HG03139 (cell line): Measurements from ENCODE around the gene GOLM1.
"Not testable (repeated sequence)": the region's sequence is repeated elsewhere in the genome, so short reads cannot be mapped to it uniquely, and the experiment has no call there.

ENCODE experiments used
- ATAC-seq: cut with Tn5 transposase; IDR thresholded peaks from one replicate; pipeline ENCODE4 v1.9.1; 2021; ENCODE audit not compliant: unreplicated experiment

GOLM1 gene

GRCh38 chr9:86091477-86091876 lies 7.9 kb downstream of the GOLM1 start:
- no peak for ATAC-seq

GRCh38 chr9:86082870-86083269 lies 16.5 kb downstream of the GOLM1 start:
- ATAC-seq = no peak

DNA sequence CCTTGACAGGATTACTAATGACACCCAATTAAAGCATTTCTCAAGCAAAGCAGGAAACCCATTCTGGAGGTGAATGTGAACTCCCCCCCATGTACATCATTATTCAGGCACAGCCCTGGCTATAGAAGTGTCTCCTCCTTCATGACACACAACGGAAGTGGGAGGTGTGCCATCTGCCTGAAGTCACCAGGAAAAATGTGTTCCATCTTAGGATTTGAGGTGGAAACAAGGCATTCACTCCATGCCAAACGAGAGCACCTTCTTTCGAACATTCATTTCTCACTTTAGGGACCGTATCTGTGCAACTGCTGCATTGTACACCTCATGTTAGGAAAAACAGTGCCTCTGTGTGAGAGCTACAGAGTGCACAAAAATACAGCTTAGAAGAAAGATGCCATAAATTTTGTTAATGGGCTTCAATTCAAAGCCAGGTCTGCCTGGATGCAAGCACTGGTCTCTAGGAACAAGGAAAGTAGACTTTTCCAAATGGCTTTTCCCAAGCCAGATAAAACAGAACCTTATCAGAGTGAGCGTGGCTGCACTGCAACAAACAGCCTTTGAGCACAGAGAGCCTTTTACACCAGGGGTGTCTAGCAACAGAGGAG lies 19.4 kb downstream of the GOLM1 start:
- no peak for ATAC-seq

- no peak for ATAC-seq
Measured at GRCh38 chr9:86079421-86079831, 19.9 kb downstream of the GOLM1 start.

DNA sequence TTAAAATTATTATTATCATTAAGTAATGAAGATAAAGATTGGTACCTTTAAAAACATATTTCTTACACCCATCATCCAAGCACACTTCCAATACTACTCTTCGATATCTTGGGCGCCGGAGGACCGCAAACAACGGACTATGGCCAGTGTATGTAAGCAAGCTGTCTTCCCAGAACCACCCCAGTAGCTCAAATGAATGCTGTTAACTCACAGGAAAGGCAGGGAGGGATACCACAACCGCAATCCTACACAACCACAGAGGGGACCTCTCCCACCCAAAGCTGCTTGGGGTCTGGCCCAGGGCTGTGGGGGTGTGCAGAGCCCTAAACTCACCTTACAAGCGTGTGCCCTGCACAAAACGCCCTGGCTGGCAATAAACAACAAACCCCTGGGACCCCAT lies 20.6 kb downstream of the GOLM1 start:
- ATAC-seq = no peak

DNA sequence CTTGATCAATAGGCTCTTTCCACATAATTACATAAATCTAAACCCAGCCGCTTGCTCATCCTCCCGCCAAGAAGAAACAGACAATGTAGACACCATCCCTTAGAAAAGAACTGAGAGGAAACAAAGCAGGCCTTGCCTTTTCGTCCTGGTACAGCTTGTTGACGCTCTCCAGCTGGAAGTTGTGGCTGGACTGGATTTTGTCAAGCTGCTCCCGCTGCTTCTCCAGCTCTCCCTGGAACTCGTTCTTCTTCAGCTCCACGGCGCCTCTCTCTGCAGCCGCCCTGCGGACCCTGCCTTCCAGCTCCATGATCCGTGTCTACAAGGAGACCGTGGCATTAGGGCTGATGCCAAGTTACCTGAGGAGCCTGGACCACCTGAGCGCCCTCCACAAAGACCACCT lies 22.1 kb downstream of the GOLM1 start:
- no peak for ATAC-seq

DNA sequence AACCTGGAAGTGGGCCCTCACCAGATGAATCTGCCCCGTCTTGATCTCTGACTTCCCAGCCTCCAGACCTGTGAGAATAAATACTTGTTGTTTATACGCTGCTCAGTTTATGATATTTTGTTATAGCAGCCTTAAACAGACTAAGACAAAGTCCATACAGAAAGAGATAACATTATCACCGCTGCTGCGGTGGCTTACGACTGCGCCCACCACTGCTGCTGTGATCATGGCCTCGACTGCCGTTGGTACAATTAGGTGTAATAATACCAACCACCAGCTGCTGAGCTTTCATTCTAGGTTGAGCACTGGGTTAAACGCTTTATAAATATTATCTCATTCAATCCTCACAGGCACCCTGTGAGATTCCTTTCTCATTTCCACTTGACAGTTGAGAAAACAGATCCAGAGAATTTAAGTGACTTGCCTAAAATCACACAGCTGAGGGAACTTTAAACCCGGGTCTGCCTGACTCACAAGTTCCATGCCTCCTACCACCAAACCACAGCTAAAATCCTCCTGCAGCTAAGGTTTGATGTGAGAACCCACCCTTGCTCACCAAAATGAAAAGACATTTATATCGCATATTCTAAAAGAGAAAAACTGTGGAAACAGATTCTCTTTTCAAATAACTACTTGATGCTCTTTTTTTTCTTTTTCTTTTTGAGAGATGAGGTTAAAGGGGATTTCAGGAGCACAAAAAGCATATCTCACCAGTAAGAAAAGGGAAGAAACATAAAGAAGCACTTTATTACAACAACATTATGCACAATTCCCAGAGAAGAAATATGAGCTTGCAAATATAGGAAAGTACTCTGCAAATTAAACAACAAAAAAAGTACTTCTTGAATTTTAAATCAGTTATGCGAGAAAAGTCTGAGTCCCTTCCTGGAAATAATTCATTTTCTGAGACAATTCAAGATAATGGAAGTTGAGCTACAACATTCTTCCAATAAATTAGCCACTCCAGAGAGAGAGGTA lies 23.9 kb downstream of the GOLM1 start:
- ATAC-seq = no peak

GRCh38 chr9:86073839-86074238 lies 25.5 kb downstream of the GOLM1 start:
- no peak for ATAC-seq

GRCh38 chr9:86072394-86072877 lies 26.9 kb downstream of the GOLM1 start:
- ATAC-seq = no peak

DNA sequence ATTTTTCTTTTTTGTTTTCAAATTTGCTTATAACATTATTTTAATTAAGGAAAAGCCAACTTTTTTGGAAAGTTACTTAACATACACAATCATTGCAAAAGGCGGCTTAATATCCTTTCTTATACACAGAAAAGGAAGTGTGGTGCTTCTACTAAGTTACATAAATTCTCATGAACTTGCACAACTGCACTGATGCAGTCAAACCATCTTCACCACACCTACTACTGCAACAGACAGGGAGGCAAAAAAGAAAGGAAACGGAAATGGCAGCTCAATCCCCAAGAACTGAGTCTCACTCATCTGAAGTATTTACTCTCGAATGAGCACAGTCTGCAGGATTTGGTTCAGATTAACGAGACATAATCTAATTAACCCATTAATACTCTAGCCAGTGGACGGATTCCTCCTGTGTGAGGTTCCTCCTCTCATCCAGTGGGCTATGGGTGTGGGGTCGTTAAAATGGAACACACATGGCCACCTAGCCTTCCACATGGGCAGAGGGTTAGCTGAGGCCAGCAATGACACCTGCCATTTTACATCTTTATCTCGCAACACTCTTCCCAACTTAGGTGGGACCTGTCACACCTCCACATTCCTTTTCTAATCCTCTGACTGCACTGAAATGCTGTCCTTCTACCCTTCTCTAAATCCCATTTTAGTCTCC lies 30.0 kb downstream of the GOLM1 start:
- ATAC-seq = no peak

GRCh38 chr9:86064220-86064619 lies 35.1 kb downstream of the GOLM1 start:
- no peak for ATAC-seq

DNA sequence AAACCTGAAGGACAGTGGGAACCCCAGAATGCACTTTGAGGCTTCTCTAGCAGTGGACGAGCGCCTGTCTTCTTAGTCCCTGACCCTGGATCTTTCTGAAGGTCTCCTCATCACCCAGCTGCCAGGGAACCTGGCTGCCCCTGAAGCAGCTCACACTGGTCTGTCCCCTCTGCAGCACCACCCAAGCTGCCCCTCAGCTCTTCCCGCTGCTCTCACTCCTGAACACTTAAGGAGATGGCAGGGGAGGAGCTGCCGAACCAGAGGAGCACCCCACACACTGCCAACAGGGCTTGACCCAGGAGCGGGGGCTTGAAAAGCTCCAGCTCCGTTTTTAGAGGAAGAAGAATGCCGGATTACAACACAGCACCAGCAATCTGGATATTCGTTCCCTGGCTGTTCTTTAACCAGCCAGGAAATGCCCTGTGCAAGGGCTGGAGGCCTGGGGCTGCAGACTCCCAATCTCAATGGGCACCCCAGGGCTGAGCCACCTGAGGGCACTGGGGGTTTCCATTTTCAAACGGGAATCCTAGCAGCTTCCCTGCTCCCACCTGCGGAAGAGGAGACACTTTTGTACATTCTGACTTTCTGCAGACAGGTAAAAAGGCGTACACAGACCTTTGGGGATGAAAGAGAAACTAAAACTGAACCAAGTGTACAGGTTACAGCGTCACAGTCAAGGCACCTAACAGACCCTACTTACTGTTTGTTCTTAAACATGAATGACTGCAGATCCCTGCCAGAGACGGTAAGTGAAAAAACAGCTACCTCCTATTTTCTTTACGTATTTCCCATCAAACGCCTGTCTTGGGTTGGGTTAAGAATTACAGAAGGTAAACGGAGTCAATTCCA lies 36.3 kb downstream of the GOLM1 start:
- no peak for ATAC-seq

DNA sequence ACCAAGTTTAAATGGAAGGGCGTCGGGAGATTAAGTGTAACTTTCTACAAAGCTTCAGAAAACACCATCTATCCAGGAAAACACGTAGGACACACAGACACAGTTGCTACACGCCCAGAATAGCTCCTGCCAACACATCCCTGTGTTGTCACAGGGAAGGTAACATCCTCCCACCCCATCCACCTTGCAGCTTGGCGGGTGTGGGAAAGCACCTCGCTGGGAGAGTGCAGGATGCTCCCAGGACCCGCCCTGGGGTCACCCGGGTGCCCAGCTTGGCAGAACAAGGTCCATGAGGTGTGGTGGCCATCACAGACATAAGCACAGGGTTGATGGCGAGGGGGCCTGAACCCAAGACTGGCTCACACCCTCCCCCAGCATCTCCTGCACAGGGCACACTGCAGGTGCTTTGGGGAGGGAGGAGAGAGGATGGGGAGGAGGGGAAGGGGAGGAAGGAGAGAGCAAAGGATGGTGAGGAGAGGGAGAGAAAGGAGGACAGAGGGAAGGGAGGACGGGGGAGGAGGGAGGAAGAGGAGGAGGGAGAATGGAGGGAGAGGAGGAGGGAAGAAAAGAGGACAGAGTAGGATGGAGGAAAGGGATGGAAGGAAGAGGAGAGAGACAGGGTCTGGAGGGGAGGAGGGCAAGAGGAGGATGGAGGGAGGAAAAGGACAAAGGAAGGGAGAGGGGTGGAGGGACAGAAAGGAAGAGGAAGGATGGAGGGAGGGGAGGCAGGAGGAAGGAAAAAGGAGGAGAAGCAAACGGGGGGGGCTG lies 37.2 kb downstream of the GOLM1 start:
- ATAC-seq = no peak

DNA sequence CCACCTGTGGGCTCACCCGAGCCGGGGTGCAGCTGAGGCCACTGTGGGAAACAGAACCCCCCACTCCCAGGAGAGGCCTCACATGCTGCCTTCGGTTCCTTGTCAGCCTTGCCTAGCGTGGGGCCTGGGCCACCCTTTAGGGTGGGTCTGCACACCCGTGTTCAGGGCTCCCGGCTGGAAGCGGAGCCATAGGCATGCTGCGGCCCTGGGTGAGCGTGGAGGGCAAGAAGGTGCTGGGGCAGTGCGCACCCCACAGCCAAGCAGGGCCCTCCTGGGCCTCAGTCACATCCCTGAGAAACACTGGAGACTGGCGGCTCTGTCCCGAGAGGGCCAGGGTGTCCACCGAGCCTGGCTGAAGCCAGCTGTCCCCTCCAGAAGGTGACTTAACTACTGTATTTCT lies 41.9 kb downstream of the GOLM1 start:
- ATAC-seq = no peak

DNA sequence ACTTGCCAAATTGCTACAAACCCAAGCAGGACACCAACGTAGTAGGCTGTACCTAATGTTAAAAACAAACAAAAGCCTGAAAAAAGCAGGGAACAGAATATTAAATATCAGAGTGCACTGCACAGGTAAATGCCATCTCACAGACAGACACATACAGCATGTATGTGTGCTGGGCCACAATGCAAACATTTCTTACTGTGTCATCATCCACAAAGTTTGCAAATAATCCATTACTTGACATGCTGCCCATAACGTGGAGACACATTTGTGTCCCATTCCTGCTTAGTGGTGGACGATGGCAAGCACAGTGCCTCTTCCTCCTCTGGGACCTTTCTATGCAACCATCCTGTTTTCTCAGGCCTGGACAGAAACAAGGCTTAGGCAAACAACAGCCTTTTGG lies 44.7 kb downstream of the GOLM1 start:
- no peak for ATAC-seq

- ATAC-seq = no peak
Measured at GRCh38 chr9:86052556-86053468, 46.5 kb downstream of the GOLM1 start.

DNA sequence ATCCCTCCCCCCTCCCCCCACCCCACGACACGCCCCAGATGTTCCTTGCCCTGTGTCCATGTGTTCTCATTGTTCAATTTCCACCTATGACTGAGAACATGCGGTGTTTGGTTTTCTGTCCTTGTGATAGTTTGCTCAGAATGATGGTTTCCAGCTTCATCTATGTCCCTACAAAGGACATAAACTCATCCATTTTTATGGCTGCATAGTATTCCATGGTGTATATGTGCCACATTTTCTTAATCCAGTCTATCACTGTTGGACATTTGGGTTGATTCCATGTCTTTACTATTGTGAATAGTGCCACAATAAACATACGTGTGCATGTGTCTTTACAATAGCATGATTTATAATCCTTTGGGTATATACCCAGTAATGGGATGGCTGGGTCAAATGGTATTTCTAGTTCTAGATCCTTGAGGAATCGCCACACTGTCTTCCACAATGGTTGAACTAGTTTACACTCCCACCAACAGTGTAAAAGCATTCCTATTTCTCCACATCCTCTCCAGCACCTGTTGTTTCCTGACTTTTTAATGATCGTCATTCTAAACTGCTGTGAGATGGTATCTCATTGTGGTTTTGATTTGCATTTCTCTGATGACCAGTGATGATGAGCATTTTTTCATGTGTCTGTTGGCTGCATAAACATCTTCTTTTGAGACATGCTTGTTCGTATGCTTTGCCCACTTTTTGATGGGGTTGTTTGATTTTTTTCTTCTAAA lies 51.2 kb downstream of the GOLM1 start:
- not testable (repeated sequence) for ATAC-seq

- ATAC-seq = no peak
Measured at GRCh38 chr9:86047361-86047760, 52.0 kb downstream of the GOLM1 start.
